Measurements from ENCODE around the gene SNORC. TPM values are rescaled to one million over a fixed set of nuclear protein-coding genes. Genes with fewer than 3 reads are reported as not detected.
"Not testable (repeated sequence)": the region's sequence is repeated elsewhere in the genome, so short reads cannot be mapped to it uniquely, and the experiment has no call there.

The SNORC gene
- total and polyA plus RNA-seq, 4 donors: 0.63 to 2.1 (median 1.3) TPM

DNA sequence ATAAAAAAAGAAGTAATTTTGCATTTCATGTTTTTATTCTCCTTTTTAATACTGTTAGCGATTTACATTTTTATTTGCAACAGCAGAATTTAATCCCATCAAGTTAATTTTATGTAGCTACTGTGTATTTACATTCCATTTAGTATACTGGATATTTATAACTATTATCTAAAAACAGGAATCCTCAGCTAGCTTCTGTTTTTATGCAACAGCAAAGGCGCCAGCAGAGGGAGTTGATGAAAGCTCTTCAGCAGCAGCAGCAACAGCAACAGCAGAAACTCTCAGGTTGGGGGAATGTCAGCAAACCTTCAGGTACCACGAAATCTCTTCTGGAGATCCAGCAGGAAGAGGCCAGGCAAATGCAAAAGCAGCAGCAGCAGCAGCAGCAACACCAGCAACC lies 26.2 kb upstream of the SNORC start:
- H3K4me1 ChIP-seq (ENCODE audit: control insufficient read depth in 5 of 5, insufficient read depth in 5 of 5, low read length in 5 of 5): peaks cover 0 to 11% (median 2%) of the 10 kb centered on the region in 5 donors
- no peak overlapping the region for H3K27ac ChIP-seq (ENCODE audit: low read depth in 1 of 2, low read length in 1 of 2)
- H3K36me3 ChIP-seq (ENCODE audit: control insufficient read depth in 4 of 4, insufficient read depth in 4 of 4, low read length in 4 of 4): peaks cover 20 to 48% (median 32%) of the 10 kb centered on the region in 4 donors
- no peak for TF ChIP-seq CTCF (IDR thresholded peaks at IDR 0.05; ENCODE audit: control extremely low read depth, extremely low read depth)
- H3K27me3 ChIP-seq (ENCODE audit: control insufficient read depth in 3 of 3, insufficient read depth in 3 of 3, low read length in 2 of 3): no peaks in the 10 kb centered on the region
- H3K9me3 ChIP-seq (ENCODE audit: control insufficient read depth in 4 of 4, insufficient read depth in 3 of 4, low read length in 3 of 4): no peaks in the 10 kb centered on the region
- ATAC-seq (ENCODE audit: insufficient read depth, low FRiP score) (no peak), DNase-seq (no peak)
- H3K4me3 ChIP-seq: no peak overlapping the region
- no peak overlapping the region for H3K9ac ChIP-seq (ENCODE audit: insufficient read depth in 1 of 2, low read length in 2 of 2)
- WGBS, 2 donors: 88 to 89% methylated on average over 3 of the region's 3 CpGs

- DNase-seq (no peak), ATAC-seq (ENCODE audit: insufficient read depth, low FRiP score) (no peak)
- Histone ChIP-seq H3K36me3 (ENCODE audit: control insufficient read depth in 4 of 4, insufficient read depth in 4 of 4, low read length in 4 of 4) (peaks cover 33 to 60% (median 46%) of the 10 kb centered on the region in 4 donors), H3K4me3 (no peak overlapping the region), H3K27me3 (ENCODE audit: control insufficient read depth in 3 of 3, insufficient read depth in 3 of 3, low read length in 2 of 3) (no peaks in the 10 kb centered on the region), H3K9ac (ENCODE audit: insufficient read depth in 1 of 2, low read length in 2 of 2) (no peak overlapping the region), H3K9me3 (ENCODE audit: control insufficient read depth in 4 of 4, insufficient read depth in 3 of 4, low read length in 3 of 4) (no peaks in the 10 kb centered on the region), H3K27ac (ENCODE audit: low read depth in 1 of 2, low read length in 1 of 2) (no peak overlapping the region), H3K4me1 (ENCODE audit: control insufficient read depth in 5 of 5, insufficient read depth in 5 of 5, low read length in 5 of 5) (no peaks in the 10 kb centered on the region)
- no peak for TF ChIP-seq CTCF (IDR thresholded peaks at IDR 0.05; ENCODE audit: control extremely low read depth, extremely low read depth)
These were observed 24.0 kb upstream of the SNORC start for GRCh38 chr2:232846055-232846454.

- Histone ChIP-seq H3K9me3 (ENCODE audit: control insufficient read depth in 4 of 4, insufficient read depth in 3 of 4, low read length in 3 of 4) (no peaks in the 10 kb centered on the region), H3K36me3 (ENCODE audit: control insufficient read depth in 4 of 4, insufficient read depth in 4 of 4, low read length in 4 of 4) (peaks cover 25 to 54% (median 44%) of the 10 kb centered on the region in 4 donors), H3K4me1 (ENCODE audit: control insufficient read depth in 5 of 5, insufficient read depth in 5 of 5, low read length in 5 of 5) (peaks cover 0 to 4% (median 0%) of the 10 kb centered on the region in 5 donors), H3K4me3 (no peak overlapping the region), H3K27ac (ENCODE audit: low read depth in 1 of 2, low read length in 1 of 2) (no peak overlapping the region), H3K27me3 (ENCODE audit: control insufficient read depth in 3 of 3, insufficient read depth in 3 of 3, low read length in 2 of 3) (no peaks in the 10 kb centered on the region), H3K9ac (ENCODE audit: insufficient read depth in 1 of 2, low read length in 2 of 2) (no peak overlapping the region)
- no peak for TF ChIP-seq CTCF (IDR thresholded peaks at IDR 0.05; ENCODE audit: control extremely low read depth, extremely low read depth)
- DNase-seq (no peak), ATAC-seq (ENCODE audit: insufficient read depth, low FRiP score) (no peak)
- 95% methylated on average over 3 of the region's 3 CpGs for WGBS, 2 donors
These were observed 20.0 kb upstream of the SNORC start for GRCh38 chr2:232850039-232850438.

DNA sequence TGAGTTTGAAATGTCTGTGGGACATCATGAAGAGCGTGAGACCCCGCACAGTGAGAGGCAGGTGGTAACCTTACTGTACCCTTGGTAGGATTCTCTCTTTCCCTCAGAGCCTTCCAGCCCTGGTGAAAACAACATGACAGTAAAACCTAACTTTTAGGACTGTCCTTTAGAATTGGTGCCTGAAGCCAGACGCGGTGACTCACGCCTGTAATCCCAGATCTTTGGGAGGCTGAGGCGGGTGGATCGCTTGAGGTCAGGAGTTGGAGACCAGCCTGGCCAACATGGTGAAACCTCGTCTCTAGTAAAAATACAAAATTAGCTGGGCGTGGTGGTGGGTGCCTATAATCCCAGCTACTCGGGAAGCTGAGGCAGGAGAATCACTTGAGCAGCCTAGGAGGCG lies 18.0 kb upstream of the SNORC start:
- DNase-seq; H3K27me3 ChIP-seq (ENCODE audit: control insufficient read depth in 3 of 3, insufficient read depth in 3 of 3, low read length in 2 of 3); H3K27ac ChIP-seq (ENCODE audit: low read depth in 1 of 2, low read length in 1 of 2); H3K4me1 ChIP-seq (ENCODE audit: control insufficient read depth in 5 of 5, insufficient read depth in 5 of 5, low read length in 5 of 5); H3K4me3 ChIP-seq; ATAC-seq (ENCODE audit: insufficient read depth, low FRiP score); H3K9ac ChIP-seq (ENCODE audit: insufficient read depth in 1 of 2, low read length in 2 of 2); H3K9me3 ChIP-seq (ENCODE audit: control insufficient read depth in 4 of 4, insufficient read depth in 3 of 4, low read length in 3 of 4): not testable (repeated sequence)
- peaks cover 32 to 45% (median 38%) of the 10 kb centered on the region in 4 donors for H3K36me3 ChIP-seq (ENCODE audit: control insufficient read depth in 4 of 4, insufficient read depth in 4 of 4, low read length in 4 of 4)
- WGBS, 2 donors: 95 to 97% methylated on average over 11 of the region's 11 CpGs
